NCI-H146 treated with DMSO at 0.1 percent for 48 hours (cell line): ENCODE results near the gene SEH1L.
"Not testable (repeated sequence)": the region's sequence is repeated elsewhere in the genome, so short reads cannot be mapped to it uniquely, and the experiment has no call there.

Source experiments
- DNase-seq: peaks from one replicate; lab custom pipeline; 2025; ENCODE audit not compliant: unreplicated experiment; lab: John Stamatoyannopoulos, UW

Gene SEH1L

DNA sequence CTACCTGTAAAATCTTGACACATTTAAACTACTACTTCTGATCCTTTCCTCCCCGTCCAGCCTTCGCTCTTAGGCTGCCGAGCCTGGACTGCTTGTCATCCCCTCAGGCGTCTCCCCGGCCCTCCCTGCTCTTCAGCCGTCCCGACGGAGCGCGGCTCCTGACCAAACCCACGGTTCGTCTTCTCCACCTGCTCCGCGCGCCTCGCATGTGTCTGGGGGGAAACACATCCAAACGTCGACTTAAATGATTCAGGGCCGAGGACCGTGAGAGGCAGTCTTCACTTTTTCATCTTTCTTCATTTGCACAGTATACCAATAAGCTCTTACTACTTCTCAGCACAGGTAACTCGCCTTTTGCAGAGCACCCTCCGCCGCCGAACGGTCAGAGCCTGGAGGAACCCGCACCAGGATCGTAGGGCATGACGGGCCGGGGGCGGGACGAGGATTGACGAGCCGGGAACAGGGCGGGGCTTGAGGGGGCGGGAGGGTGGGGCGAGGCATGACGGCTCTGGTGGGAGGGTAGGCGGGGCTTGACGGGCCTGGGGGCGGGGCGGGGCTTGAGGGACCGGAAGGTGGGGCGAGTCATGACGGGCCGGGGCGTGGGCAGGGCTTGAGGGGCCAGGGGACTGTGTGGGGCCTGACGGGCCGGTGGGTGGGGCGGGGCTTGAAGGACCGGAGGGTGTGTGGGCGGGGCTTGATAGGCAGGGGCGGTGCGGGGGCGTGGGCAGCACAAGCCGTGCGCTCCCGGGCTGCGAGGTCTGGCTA is at the start of gene SEH1L:
Gene SEH1L, plus strand, starts transcription at position 727 of the 765 bp plus-strand sequence. CDS start 111 bp downstream, outside the sequence.
- peak; percentile 97 for DNase-seq

DNA sequence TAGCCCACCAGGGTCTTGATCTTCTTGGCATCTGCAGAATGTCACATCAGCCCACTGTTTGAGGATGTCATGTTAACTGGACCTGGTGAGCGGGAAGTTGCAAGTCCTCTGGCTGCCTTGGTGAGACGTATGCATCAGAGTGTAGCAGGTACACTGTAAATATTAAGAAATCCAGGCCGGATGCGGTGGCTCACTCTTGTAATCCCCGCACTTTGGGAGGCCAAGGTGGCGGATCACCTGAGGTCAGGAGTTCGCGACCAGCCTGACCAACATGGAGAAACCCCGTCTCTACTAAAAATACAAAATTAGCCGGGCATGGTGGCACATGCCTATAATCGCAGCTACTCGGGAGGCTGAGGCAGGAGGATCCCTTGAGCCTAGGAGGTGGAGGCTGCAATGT is 46.6 kb upstream of the SEH1L start:
- DNase-seq, result not testable (repeated sequence)

- no peak for DNase-seq
These were observed 43.7 kb upstream of the SEH1L start for GRCh38 chr18:12904012-12904516.

DNA sequence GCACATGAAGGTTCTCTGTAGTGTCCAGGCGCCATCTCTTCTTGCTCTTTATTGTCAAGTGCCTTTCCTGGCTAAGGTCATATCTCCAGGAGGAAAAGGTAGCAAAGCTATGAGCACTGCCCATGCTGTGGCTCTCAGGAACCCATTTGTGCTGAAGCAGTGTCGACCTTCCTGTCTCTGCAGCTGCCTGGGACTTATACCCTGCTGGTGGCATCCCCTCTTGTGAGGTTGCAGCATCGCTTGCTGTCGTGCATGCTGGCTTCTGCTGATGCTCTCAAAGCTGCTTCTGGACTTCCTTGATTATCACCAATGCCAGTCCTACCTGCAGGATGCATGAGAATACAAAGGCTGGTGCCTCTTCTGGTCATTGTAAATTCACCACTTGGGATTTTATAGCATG is 41.7 kb upstream of the SEH1L start:
- DNase-seq, result no peak

GRCh38 chr18:12906773-12907172 is 41.0 kb upstream of the SEH1L start:
- DNase-seq, result no peak

- DNase-seq, result no peak
These were observed 40.4 kb upstream of the SEH1L start for GRCh38 chr18:12907258-12907925.

DNA sequence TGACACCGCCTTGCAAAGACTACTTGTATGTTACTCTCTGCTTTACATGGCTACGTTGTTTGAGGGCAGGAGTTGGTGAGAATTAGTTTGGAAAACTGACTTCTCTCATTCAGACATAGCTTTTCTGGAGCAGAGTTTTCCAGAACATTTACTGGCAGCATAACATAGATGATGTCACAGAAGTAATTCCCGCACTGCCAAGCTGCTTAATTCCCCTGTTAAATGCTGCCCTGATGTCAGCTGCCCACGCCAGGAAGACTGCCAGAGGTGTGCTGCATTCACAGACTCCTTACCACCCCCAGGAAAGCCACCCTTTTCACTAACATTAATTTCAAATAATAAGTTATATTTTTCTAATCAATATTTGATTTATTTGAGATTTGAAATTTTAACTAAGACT is 39.1 kb upstream of the SEH1L start:
- no peak for DNase-seq

DNA sequence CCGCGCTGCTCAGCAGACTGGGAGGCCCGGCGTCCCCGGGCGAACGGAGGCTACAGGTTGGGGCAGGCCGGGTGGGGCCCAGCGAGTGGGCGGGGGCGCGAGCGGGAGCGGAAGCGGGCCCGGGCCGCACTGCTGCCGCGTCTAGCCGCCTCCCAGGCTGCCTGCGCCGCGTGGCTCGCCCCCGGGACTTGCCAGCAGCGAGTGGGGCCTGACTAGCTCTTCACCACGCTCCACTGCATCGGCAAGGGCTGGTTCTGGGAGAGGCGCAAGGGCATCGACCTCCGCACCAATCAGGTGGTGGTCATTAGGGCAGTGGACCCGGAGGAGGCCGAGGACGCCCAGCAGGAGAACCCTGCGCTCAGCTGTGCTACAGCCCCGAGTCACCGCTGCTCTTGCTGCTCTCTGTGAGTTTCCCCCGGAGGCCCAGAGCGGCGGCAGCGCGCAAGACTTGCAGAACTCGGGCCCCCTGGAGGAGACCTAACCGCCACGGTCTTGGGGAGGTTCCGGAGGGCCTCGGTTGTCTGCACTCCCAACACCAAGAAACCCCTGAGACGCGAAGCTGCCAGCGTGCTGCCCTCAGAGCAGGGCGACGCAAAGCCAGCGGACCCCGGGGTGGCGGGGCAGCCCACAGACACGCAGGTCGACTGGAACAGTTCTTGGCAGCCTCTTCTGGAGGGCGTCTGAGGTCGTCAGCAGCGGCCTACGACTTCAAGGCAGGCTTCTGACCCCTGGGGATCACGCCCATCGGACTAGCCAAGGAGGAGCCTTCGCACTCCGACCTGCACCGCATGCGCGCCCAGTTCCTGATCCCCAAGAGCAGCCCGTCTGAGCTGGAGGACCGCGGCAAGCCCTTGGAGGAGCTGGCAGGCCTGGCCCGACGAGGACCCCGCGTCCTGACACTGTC is 36.5 kb upstream of the SEH1L start:
- no peak for DNase-seq

DNA sequence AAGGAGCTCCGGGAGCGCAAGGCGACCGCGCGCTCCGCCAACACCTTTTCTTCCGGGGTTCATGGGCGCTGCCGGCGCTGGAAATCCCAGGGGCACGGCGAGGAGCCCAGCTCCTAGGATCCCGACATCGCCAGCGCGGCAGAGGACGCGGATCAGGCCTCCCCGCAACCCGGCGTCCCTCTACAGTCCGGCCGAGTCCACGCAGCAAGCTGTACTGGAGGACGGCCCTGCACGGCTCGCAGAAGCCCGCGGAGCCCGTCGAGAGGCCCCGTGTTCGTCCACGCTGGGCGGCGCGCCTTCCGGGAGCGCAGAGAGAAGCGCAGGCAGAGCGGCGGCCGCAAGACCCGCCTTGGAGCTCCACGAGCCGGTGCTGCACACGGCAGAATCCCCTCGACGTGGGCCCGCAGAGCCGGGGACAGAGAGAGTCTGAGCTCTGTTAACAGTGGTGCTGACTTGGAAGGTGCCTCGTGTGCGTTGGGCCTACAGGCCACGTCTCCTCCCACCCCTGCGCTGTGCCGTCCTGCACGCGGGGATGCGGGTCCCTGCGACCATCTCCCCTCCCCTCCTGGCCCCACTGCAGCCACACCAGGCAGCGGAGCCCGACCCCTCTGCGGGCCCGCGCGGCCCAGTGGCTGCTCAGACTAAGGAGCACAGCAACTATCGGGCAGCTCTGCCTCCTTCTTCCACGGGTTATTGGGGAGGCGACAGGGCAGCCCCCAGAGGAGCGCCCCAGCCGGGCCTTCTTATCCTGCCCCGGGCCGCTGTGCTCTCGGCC is 35.7 kb upstream of the SEH1L start:
- no peak for DNase-seq

GRCh38 chr18:12921178-12921577 is 26.6 kb upstream of the SEH1L start:
- no peak for DNase-seq

DNA sequence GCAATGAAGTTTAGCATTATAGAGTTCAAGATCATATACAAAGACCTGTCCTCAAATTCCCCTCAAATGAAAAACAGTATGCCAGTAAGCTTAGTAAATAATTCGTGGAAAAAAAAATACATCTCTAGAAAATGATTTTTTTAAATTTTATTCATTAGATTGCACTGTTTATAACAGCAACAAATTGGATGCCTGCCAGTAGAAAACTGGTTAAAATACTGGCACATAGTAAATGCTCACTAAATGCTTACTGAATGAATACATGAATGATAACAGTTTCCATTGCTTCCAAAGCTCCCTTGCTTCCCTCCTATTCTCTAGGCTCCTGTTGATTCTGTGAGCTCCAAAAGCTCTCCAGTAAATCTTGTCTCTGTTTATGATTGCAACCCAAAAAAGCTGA is 25.5 kb upstream of the SEH1L start:
- no peak for DNase-seq

DNA sequence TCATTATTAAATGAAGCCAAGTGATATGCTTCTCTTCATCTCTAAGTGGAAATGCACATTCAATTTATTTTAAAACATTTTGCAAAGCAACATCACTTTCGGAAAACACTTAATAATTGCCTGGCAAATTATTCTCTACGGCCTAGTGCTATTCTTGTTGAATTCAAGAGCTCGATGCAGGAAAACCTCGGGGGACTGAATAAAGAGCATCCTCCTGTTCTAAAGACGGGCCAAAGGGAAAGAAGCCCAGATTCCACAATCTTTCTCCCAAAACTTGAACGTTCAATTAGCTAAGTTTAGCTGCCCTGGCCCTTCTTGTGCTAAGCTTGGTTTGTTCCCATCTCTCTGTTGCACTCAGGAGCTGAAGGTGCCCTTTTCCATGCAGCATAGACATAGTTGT is 23.2 kb upstream of the SEH1L start:
- no peak for DNase-seq

DNA sequence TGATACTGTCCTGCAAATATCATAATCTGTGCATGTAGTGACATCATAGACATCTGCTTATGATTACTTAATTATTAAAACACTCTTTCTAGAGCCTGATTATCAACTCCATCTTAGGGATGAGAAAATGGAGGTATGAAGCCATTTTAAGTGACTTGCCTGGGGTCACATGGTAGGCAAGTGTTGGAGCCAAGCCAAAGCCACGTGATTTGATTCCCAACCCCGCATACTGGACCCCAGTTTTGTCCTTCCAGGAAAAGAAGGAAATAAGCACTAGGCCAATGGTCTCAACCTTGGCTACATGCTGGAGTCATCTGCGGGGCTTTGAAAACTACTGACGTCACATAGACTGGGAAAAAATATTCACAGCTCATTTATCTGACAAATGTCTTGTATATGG is 19.6 kb upstream of the SEH1L start:
- DNase-seq, result no peak

DNA sequence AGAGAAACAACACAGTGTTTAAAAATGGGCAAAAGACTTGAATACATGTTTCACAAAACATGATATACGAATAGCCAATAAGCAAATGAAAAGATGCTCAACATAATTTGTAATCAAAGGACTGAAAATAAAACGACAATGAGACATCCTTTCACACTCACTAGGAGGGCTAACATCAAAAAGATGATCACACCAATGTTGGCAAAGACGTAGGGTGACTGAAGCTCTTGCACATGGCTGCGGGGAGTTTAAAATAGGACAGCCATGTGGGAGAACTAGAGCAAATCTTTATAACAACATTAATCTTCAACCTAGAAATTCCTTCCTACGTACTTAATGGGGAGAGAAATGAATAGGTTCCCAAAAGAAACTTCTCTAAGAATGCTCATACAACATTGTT is 19.2 kb upstream of the SEH1L start:
- no peak for DNase-seq

DNA sequence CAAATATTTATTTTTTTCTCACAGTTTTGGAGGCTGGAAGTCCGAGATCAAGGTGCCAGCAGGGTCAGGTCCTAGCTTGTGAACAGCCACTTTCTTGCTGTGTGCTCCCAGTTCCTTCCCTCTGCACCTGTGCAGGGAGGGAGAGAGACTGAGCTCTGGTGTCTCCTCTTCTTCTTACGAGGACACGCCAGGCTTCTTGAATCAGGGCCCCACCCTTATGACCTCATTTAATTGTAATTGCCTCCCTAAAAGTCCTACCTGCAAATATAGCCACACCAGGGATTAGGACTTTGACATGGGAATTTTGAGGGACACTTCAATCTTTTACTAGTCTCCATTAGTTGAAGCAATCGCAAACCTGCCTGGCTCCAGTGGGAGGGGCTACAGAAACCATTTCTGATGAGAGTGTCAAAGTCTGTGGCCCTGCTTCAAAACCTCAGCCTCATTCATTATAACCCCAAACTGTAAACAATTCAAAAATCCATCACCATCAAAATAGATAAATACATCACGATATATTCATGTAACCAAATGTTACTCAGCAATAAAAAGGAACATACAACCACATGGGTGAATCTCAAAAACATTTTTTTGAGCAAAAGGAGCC is 18.2 kb upstream of the SEH1L start:
- no peak for DNase-seq

- no peak for DNase-seq
These were observed 17.4 kb upstream of the SEH1L start for GRCh38 chr18:12930376-12930775.

GRCh38 chr18:12930908-12931307 is 16.9 kb upstream of the SEH1L start:
- no peak for DNase-seq

DNA sequence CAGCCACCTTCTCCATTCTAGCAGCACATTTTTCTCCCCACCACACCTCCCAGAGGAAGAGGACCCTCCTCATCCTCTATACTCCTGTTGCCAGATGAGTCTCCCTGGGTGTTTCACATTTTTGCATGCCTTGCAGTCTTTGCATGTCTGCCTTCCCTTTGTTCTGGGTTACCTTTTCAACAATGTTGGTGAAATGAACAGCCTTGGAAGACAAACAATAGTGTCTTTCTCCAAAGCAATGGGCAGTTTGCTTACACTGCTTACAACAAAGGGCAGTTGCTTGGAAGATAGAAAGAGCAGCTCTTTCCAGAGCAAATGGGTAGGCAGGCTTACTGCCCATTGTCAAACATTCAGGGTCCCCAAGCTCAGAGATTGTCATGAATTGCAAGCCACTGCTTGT is 14.5 kb upstream of the SEH1L start:
- DNase-seq, result no peak

DNA sequence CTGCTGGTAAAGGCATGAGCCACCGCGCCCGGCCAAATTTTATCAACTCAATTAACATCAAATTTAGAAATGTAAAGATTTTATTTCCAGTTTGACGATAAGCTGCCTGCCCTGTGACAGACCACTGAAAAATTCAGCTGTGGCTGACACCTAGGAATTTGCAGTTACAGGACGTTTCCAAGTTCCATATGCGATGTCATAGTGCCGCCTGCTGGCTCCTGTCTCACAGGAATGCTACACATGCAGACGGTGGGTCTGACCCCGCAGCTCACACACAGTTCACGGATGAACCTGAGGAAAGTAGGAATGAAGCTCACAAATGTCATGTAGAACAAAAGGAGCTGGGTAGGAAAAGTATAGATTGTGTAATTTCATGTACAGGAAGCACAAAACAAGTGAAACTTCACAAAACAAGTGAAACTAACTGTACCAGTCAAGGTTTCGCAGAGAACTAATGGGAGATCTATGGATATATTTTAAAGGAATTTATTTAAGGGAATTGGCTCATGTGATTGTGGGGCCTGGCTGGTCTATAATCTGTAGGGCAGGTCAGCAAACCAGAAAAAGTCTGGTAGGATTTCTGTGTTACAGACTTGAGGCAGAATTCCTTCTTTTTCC is 13.2 kb upstream of the SEH1L start:
- DNase-seq, result peak; percentile 63

- no peak for DNase-seq
These were observed 8.6 kb upstream of the SEH1L start for GRCh38 chr18:12939162-12939561.
